ENCODE data around the gene PROK1.

The PROK1 gene

GRCh38 chr1:110505596-110505995 lies 54.6 kb downstream of the PROK1 start:
- DNase-seq (ENCODE audit: extremely low spot score, insufficient read length, low read depth) = no peak
- no peak for FAIRE-seq

- no peak for DNase-seq (ENCODE audit: extremely low spot score, insufficient read length, low read depth)
Measured at GRCh38 chr1:110506541-110506940, 55.6 kb downstream of the PROK1 start.

More at GRCh38 chr1:110506541-110506940, 55.6 kb downstream of the PROK1 start:
- no peak for FAIRE-seq

Measured in GM18507 (cell line).